GM23338 (cell line): ENCODE measurements around the gene KDM6B. TPM values are rescaled to one million over a fixed set of nuclear protein-coding genes. Genes with fewer than 3 reads are reported as not detected.

Experiments
- ATAC-seq: fragments of 200-7000 bp; cut with Tn5 transposase; 3 replicates; pipeline ENCODE4 v1.9.1; 2020
- DNase-seq: peaks from one replicate; pipeline ENCODE4 v3.0.0-alpha.2; 2015; ENCODE audit warnings: low spot score
- H2AFZ ChIP-seq: fragments of 200-600 bp; sonication (generic); 2 replicates; pipeline ENCODE4 v1.8.0; 2016; ENCODE audit warnings: antibody characterized with exemption, mild to moderate bottlenecking, moderate library complexity
- H3F3A ChIP-seq: fragments of 200-600 bp; sonication (generic); replicated peaks from 2 replicates; pipeline ENCODE4 v1.8.0; 2017; ENCODE audit warnings: antibody characterized with exemption, mixed run types, low read depth
- H3K27ac ChIP-seq: fragments of 200-600 bp; sonication (generic); 2 replicates; pipeline ENCODE4 v1.6.1; 2016; ENCODE audit warnings: low read depth
- H3K27me3 ChIP-seq: fragments of 200-600 bp; sonication (generic); 2 replicates; pipeline ENCODE4 v1.8.0; 2016; ENCODE audit warnings: mild to moderate bottlenecking, mixed run types, moderate library complexity; ENCODE audit not compliant: insufficient read depth
- H3K36me3 ChIP-seq: fragments of 200-600 bp; sonication (generic); 2 replicates; pipeline ENCODE4 v1.8.0; 2016; ENCODE audit warnings: mild to moderate bottlenecking; ENCODE audit not compliant: insufficient read depth
- H3K4me1 ChIP-seq: fragments of 200-600 bp; sonication (generic); 2 replicates; pipeline ENCODE4 v1.8.0; 2016; ENCODE audit warnings: mild to moderate bottlenecking, moderate library complexity; ENCODE audit not compliant: insufficient read depth
- H3K4me2 ChIP-seq: fragments of 200-600 bp; sonication (generic); 2 replicates; pipeline ENCODE4 v1.7.1; 2017; ENCODE audit warnings: mixed run types
- H3K4me3 ChIP-seq: fragments of 200-600 bp; sonication (generic); 2 replicates; pipeline ENCODE4 v1.6.1; 2016; ENCODE audit warnings: mixed run types
- H3K79me2 ChIP-seq: fragments of 200-600 bp; sonication (generic); replicated peaks from 2 replicates; pipeline ENCODE4 v1.8.0; 2017; ENCODE audit warnings: mild to moderate bottlenecking; ENCODE audit not compliant: insufficient read depth
- H3K9me2 ChIP-seq: fragments of 200-600 bp; sonication (generic); 2 replicates; pipeline ENCODE4 v1.8.0; 2017; ENCODE audit not compliant: insufficient read depth
- H4K20me1 ChIP-seq: fragments of 200-600 bp; sonication (generic); replicated peaks from 2 replicates; pipeline ENCODE4 v1.8.0; 2017; ENCODE audit warnings: mild to moderate bottlenecking; ENCODE audit not compliant: insufficient read depth
- H3K27ac Mint-ChIP-seq: 2 replicates; pipeline ENCODE4 v1.8.0; 2020; ENCODE audit warnings: inconsistent platforms, mild to moderate bottlenecking, moderate library complexity, mixed read lengths
- H3K27me3 Mint-ChIP-seq: 3 replicates; pipeline ENCODE4 v1.8.0; 2022; ENCODE audit warnings: low read depth, mild to moderate bottlenecking, moderate library complexity, mixed read lengths, inconsistent platforms; ENCODE audit not compliant: insufficient read depth, poor library complexity
- H3K36me3 Mint-ChIP-seq: 3 replicates; pipeline ENCODE4 v1.8.0; 2021; ENCODE audit warnings: low read depth, mild to moderate bottlenecking, inconsistent platforms, moderate library complexity, mixed read lengths
- H3K4me1 Mint-ChIP-seq: 3 replicates; pipeline ENCODE4 v1.8.0; 2020; ENCODE audit warnings: mild to moderate bottlenecking, inconsistent platforms, mixed read lengths
- H3K4me3 Mint-ChIP-seq: 3 replicates; pipeline ENCODE4 v1.8.0; 2021; ENCODE audit warnings: moderate library complexity, mild to moderate bottlenecking, inconsistent platforms, mixed read lengths
- H3K9me3 Mint-ChIP-seq: 3 replicates; pipeline ENCODE4 v1.8.0; 2020; ENCODE audit warnings: moderate library complexity, mild to moderate bottlenecking, inconsistent platforms, mixed read lengths
- CREB1 ChIP-seq: fragments of 250-450 bp; sonication (Bioruptor Pico); IDR thresholded peaks from 2 replicates; pipeline ENCODE4 v1.5.0; 2020; ENCODE audit warnings: low read depth, mild to moderate bottlenecking, moderate library complexity
- EZH2 ChIP-seq: fragments of 200-600 bp; sonication (generic); IDR thresholded peaks from one replicate; pipeline ENCODE4 v1.8.0; 2017; ENCODE audit warnings: antibody characterized with exemption, mild to moderate bottlenecking, low read depth; ENCODE audit not compliant: unreplicated experiment
- EZH2phosphoT487 ChIP-seq: fragments of 200-600 bp; sonication (generic); IDR thresholded peaks from one replicate; pipeline ENCODE4 v1.8.1; 2018; ENCODE audit warnings: antibody characterized with exemption; ENCODE audit not compliant: unreplicated experiment
- JUNB ChIP-seq: IDR thresholded peaks from one replicate; pipeline ENCODE4 v1.6.1; 2016; ENCODE audit warnings: antibody characterized with exemption; ENCODE audit not compliant: unreplicated experiment
- NANOG ChIP-seq: IDR thresholded peaks from 2 replicates; pipeline ENCODE4 v1.6.1; 2016; ENCODE audit warnings: antibody characterized with exemption, borderline replicate concordance
- POLR2AphosphoS5 ChIP-seq: IDR thresholded peaks from 2 replicates; pipeline ENCODE4 v1.6.1; 2016; ENCODE audit warnings: antibody characterized with exemption, low read depth
- STAT1 ChIP-seq: IDR thresholded peaks from one replicate; pipeline ENCODE4 v1.6.1; 2016; ENCODE audit warnings: antibody characterized with exemption; ENCODE audit not compliant: unreplicated experiment
- ZNF114 ChIP-seq: fragments of 250-450 bp; sonication (Bioruptor Pico); IDR thresholded peaks from 2 replicates; pipeline ENCODE4 v1.5.0; 2020; ENCODE audit warnings: mild to moderate bottlenecking, moderate library complexity
- ZNF331 ChIP-seq: fragments of 250-450 bp; sonication (Bioruptor Pico); IDR thresholded peaks from 2 replicates; pipeline ENCODE4 v1.5.0; 2020; ENCODE audit warnings: low read depth, mild to moderate bottlenecking, moderate library complexity
- polyA plus RNA-seq: library from polyadenylated mRNA; unstranded; fragments of >200 nt; fragmentation: Nextera tagmentation; extraction: Ambion mirVana; gene quantifications from 2 replicates; pipeline ENCODE4 v1.2.1, GENCODE V29; 2016
- total RNA-seq: library from RNA; depleted of rRNA; stranded (reverse); fragments of >200 nt; shearing (Covaris generic); gene quantifications from 2 replicates; pipeline ENCODE4 v1.2.3, GENCODE V29; 2014
- TF ChIP-seq, protein P1 (sequence below): fragments of 250-450 bp; sonication (Bioruptor Pico); IDR thresholded peaks from 2 replicates; pipeline ENCODE4 v1.5.0; 2020; ENCODE audit warnings: mild to moderate bottlenecking, moderate library complexity
- TF ChIP-seq, protein P2 (sequence below), 2 experiments: fragments of 200-600 bp in 1 of 2; sonication (generic) in 1 of 2; conservative IDR thresholded peaks; 2 replicates each; pipeline versions ENCODE4 v1.5.1 to v1.6.1; 2016 to 2017; ENCODE audit warnings: antibody characterized with exemption in 2 of 2, low read depth in 2 of 2, mild to moderate bottlenecking in 2 of 2, moderate library complexity in 1 of 2
- TF ChIP-seq, protein P3 (sequence below): IDR thresholded peaks from 2 replicates; pipeline ENCODE4 v1.6.1; 2016; ENCODE audit warnings: antibody characterized with exemption
- TF ChIP-seq, protein P4 (sequence below): IDR thresholded peaks from one replicate; pipeline ENCODE4 v1.6.1; 2018; ENCODE audit warnings: antibody characterized with exemption; ENCODE audit not compliant: unreplicated experiment

Gene KDM6B
- total and polyA plus RNA-seq, 2 experiments from 2014 or later, result 1.1 to 1.4 TPM

DNA sequence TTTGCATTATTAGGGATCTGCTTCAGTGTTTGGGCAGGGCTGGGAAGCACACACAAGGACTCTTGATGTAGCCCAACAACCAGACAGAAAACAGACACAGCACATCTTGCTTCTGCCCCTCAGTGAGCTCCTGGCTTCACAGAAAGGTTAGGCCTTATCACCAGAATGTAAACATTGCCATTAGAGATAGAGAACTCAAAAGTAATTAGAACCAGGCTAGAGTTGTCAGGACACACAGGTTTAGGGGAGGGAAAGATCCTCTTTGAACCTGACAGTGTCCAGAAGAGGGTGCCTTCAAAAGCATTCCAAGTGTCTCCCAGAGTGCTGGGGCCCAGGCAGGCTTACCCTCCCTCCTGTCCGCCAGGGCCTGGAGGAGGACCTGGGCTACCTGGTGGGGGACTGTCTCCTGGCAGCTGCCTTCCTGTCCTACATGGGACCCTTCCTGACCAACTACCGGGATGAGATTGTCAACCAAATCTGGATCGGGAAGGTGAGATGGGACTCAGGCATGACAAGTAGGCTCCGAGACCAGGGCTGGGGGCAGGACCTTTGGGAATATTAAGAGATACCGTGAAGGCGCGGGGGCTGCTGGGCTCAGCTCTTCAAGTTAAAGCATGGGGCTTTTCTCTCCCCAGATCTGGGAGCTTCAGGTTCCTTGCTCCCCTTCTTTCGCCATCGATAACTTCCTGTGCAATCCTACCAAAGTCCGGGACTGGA, 16.9 kb upstream of the KDM6B start:
- H3K9me2 ChIP-seq, result no peaks in the 10 kb centered on the region
- no peak overlapping the region for H3K4me2 ChIP-seq
- no peaks in the 10 kb centered on the region for H3K9me3 Mint-ChIP-seq
- H3K27me3 ChIP-seq, result no peaks in the 10 kb centered on the region
- no peaks in the 10 kb centered on the region; the same call in 2 of the 3 replicates for H3K4me1 Mint-ChIP-seq
- no peak for TF ChIP-seq EZH2
- TF ChIP-seq JUNB, result no peak
- TF ChIP-seq, protein P1, sequence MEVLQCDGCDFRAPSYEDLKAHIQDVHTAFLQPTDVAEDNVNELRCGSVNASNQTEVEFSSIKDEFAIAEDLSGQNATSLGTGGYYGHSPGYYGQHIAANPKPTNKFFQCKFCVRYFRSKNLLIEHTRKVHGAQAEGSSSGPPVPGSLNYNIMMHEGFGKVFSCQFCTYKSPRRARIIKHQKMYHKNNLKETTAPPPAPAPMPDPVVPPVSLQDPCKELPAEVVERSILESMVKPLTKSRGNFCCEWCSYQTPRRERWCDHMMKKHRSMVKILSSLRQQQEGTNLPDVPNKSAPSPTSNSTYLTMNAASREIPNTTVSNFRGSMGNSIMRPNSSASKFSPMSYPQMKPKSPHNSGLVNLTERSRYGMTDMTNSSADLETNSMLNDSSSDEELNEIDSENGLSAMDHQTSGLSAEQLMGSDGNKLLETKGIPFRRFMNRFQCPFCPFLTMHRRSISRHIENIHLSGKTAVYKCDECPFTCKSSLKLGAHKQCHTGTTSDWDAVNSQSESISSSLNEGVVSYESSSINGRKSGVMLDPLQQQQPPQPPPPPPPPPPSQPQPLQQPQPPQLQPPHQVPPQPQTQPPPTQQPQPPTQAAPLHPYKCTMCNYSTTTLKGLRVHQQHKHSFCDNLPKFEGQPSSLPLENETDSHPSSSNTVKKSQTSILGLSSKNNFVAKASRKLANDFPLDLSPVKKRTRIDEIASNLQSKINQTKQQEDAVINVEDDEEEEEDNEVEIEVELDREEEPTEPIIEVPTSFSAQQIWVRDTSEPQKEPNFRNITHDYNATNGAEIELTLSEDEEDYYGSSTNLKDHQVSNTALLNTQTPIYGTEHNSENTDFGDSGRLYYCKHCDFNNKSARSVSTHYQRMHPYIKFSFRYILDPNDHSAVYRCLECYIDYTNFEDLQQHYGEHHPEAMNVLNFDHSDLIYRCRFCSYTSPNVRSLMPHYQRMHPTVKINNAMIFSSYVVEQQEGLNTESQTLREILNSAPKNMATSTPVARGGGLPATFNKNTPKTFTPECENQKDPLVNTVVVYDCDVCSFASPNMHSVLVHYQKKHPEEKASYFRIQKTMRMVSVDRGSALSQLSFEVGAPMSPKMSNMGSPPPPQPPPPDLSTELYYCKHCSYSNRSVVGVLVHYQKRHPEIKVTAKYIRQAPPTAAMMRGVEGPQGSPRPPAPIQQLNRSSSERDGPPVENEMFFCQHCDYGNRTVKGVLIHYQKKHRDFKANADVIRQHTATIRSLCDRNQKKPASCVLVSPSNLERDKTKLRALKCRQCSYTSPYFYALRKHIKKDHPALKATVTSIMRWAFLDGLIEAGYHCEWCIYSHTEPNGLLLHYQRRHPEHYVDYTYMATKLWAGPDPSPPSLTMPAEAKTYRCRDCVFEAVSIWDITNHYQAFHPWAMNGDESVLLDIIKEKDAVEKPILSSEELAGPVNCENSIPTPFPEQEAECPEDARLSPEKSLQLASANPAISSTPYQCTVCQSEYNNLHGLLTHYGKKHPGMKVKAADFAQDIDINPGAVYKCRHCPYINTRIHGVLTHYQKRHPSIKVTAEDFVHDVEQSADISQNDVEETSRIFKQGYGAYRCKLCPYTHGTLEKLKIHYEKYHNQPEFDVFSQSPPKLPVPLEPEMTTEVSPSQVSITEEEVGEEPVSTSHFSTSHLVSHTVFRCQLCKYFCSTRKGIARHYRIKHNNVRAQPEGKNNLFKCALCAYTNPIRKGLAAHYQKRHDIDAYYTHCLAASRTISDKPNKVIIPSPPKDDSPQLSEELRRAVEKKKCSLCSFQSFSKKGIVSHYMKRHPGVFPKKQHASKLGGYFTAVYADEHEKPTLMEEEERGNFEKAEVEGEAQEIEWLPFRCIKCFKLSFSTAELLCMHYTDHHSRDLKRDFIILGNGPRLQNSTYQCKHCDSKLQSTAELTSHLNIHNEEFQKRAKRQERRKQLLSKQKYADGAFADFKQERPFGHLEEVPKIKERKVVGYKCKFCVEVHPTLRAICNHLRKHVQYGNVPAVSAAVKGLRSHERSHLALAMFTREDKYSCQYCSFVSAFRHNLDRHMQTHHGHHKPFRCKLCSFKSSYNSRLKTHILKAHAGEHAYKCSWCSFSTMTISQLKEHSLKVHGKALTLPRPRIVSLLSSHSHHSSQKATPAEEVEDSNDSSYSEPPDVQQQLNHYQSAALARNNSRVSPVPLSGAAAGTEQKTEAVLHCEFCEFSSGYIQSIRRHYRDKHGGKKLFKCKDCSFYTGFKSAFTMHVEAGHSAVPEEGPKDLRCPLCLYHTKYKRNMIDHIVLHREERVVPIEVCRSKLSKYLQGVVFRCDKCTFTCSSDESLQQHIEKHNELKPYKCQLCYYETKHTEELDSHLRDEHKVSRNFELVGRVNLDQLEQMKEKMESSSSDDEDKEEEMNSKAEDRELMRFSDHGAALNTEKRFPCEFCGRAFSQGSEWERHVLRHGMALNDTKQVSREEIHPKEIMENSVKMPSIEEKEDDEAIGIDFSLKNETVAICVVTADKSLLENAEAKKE (CRISPR knock-in tag), result no peak
- TF ChIP-seq, protein P2, sequence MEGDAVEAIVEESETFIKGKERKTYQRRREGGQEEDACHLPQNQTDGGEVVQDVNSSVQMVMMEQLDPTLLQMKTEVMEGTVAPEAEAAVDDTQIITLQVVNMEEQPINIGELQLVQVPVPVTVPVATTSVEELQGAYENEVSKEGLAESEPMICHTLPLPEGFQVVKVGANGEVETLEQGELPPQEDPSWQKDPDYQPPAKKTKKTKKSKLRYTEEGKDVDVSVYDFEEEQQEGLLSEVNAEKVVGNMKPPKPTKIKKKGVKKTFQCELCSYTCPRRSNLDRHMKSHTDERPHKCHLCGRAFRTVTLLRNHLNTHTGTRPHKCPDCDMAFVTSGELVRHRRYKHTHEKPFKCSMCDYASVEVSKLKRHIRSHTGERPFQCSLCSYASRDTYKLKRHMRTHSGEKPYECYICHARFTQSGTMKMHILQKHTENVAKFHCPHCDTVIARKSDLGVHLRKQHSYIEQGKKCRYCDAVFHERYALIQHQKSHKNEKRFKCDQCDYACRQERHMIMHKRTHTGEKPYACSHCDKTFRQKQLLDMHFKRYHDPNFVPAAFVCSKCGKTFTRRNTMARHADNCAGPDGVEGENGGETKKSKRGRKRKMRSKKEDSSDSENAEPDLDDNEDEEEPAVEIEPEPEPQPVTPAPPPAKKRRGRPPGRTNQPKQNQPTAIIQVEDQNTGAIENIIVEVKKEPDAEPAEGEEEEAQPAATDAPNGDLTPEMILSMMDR (conservative IDR thresholded peaks at IDR 0.05; ENCODE audit: low read depth in 2 of 2), result no peak
- TF ChIP-seq NANOG, result no peak
- no peak for TF ChIP-seq ZNF331 (CRISPR knock-in tag)
- no peak for TF ChIP-seq CREB1 (CRISPR knock-in tag)
- TF ChIP-seq, protein P3, sequence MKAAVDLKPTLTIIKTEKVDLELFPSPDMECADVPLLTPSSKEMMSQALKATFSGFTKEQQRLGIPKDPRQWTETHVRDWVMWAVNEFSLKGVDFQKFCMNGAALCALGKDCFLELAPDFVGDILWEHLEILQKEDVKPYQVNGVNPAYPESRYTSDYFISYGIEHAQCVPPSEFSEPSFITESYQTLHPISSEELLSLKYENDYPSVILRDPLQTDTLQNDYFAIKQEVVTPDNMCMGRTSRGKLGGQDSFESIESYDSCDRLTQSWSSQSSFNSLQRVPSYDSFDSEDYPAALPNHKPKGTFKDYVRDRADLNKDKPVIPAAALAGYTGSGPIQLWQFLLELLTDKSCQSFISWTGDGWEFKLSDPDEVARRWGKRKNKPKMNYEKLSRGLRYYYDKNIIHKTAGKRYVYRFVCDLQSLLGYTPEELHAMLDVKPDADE, result no peak
- no peak for TF ChIP-seq ZNF114 (CRISPR knock-in tag)
- no peak for TF ChIP-seq EZH2phosphoT487
- no peak for TF ChIP-seq POLR2AphosphoS5
- TF ChIP-seq, protein P4, sequence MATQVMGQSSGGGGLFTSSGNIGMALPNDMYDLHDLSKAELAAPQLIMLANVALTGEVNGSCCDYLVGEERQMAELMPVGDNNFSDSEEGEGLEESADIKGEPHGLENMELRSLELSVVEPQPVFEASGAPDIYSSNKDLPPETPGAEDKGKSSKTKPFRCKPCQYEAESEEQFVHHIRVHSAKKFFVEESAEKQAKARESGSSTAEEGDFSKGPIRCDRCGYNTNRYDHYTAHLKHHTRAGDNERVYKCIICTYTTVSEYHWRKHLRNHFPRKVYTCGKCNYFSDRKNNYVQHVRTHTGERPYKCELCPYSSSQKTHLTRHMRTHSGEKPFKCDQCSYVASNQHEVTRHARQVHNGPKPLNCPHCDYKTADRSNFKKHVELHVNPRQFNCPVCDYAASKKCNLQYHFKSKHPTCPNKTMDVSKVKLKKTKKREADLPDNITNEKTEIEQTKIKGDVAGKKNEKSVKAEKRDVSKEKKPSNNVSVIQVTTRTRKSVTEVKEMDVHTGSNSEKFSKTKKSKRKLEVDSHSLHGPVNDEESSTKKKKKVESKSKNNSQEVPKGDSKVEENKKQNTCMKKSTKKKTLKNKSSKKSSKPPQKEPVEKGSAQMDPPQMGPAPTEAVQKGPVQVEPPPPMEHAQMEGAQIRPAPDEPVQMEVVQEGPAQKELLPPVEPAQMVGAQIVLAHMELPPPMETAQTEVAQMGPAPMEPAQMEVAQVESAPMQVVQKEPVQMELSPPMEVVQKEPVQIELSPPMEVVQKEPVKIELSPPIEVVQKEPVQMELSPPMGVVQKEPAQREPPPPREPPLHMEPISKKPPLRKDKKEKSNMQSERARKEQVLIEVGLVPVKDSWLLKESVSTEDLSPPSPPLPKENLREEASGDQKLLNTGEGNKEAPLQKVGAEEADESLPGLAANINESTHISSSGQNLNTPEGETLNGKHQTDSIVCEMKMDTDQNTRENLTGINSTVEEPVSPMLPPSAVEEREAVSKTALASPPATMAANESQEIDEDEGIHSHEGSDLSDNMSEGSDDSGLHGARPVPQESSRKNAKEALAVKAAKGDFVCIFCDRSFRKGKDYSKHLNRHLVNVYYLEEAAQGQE, result no peak
- no peak for TF ChIP-seq STAT1
- no peaks in the 10 kb centered on the region for H4K20me1 ChIP-seq
- no peaks in the 10 kb centered on the region for H3K79me2 ChIP-seq
- no peak for DNase-seq
- no peak overlapping the region for H2AFZ ChIP-seq
- H3K27ac Mint-ChIP-seq, result no peak overlapping the region
- peaks cover 17% of the 10 kb centered on the region for H3K27me3 Mint-ChIP-seq
- H3K36me3 Mint-ChIP-seq, result no peaks in the 10 kb centered on the region; the same call in 2 of the 3 replicates
- no peaks in the 10 kb centered on the region for H3K4me1 ChIP-seq
- ATAC-seq, result no peak
- no peak overlapping the region for H3K4me3 ChIP-seq
- H3F3A ChIP-seq, result no peaks in the 10 kb centered on the region
- H3K4me3 Mint-ChIP-seq, result no peak overlapping the region; the same call in 2 of the 3 replicates
- H3K27ac ChIP-seq, result no peak overlapping the region
- no peaks in the 10 kb centered on the region for H3K36me3 ChIP-seq
